ENCODE measurements around the gene CLEC9A. TPM values are rescaled to one million over a fixed set of nuclear protein-coding genes. Genes with fewer than 3 reads are reported as not detected.

CLEC9A gene
- total RNA-seq, 2 donors from 2014 or later, result 0.47 TPM; not detected in 1

- TF ChIP-seq CTCF (IDR thresholded peaks at IDR 0.05), result peak; percentile 25
Observed at GRCh38 chr12:10033783-10034545, 3.5 kb downstream of the CLEC9A start.

GRCh38 chr12:10042167-10042566, 11.7 kb downstream of the CLEC9A start:
- H3K36me3 ChIP-seq, result no peaks in the 10 kb centered on the region
- no peak overlapping the region for H3K27ac ChIP-seq
- DNase-seq, result no peak
- H3K4me3 ChIP-seq, result no peak overlapping the region
- H3K9ac ChIP-seq (ENCODE audit: low read depth in 2 of 2, low read length in 2 of 2), result no peak overlapping the region
- no peak for TF ChIP-seq CTCF (IDR thresholded peaks at IDR 0.05)
- H3K4me1 ChIP-seq, result no peaks in the 10 kb centered on the region
- H3K9me3 ChIP-seq, result no peaks in the 10 kb centered on the region
- intact Hi-C loops (cut with DNase I), result no loop called here
- no peaks in the 10 kb centered on the region for H3K27me3 ChIP-seq

More at GRCh38 chr12:10033783-10034545, 3.5 kb downstream of the CLEC9A start:
- no peaks in the 10 kb centered on the region for H3K27me3 ChIP-seq
- DNase-seq, result no peak
- H3K27ac ChIP-seq, result no peak overlapping the region
- H3K36me3 ChIP-seq, result no peaks in the 10 kb centered on the region
- no peaks in the 10 kb centered on the region for H3K4me1 ChIP-seq
- intact Hi-C loops (cut with DNase I), result loop anchor here (2.0 kb wide), 1 partner anchor 103 kb away; no protein-coding TSS in a partner anchor
- H3K4me3 ChIP-seq, result no peak overlapping the region
- H3K9me3 ChIP-seq, result no peaks in the 10 kb centered on the region
- H3K9ac ChIP-seq (ENCODE audit: low read depth in 2 of 2, low read length in 2 of 2), result no peak overlapping the region

GRCh38 chr12:10048526-10048925, 18.0 kb downstream of the CLEC9A start:
- Histone ChIP-seq H3K9me3 (no peaks in the 10 kb centered on the region), H3K4me3 (no peak overlapping the region), H3K36me3 (no peaks in the 10 kb centered on the region), H3K27ac (no peak overlapping the region), H3K27me3 (no peaks in the 10 kb centered on the region), H3K9ac (ENCODE audit: low read depth in 2 of 2, low read length in 2 of 2) (no peak overlapping the region), H3K4me1 (no peaks in the 10 kb centered on the region)
- no peak for DNase-seq
- TF ChIP-seq CTCF (IDR thresholded peaks at IDR 0.05), result no peak
- intact Hi-C loops (cut with DNase I), result no loop called here

GRCh38 chr12:10052193-10052913, 21.9 kb downstream of the CLEC9A start:
- intact Hi-C loops (cut with DNase I), result no loop called here
- H3K9me3 ChIP-seq, result no peaks in the 10 kb centered on the region
- H3K9ac ChIP-seq (ENCODE audit: low read depth in 2 of 2, low read length in 2 of 2), result no peak overlapping the region
- no peaks in the 10 kb centered on the region for H3K4me1 ChIP-seq
- no peak for TF ChIP-seq CTCF (IDR thresholded peaks at IDR 0.05)
- DNase-seq, result no peak
- H3K4me3 ChIP-seq, result no peak overlapping the region
- H3K36me3 ChIP-seq, result no peaks in the 10 kb centered on the region
- no peaks in the 10 kb centered on the region for H3K27me3 ChIP-seq
- H3K27ac ChIP-seq, result no peak overlapping the region

GRCh38 chr12:10058387-10058786, 27.9 kb downstream of the CLEC9A start:
- no peak for TF ChIP-seq CTCF (IDR thresholded peaks at IDR 0.05)
- DNase-seq, result no peak
- H3K9ac ChIP-seq (ENCODE audit: low read depth in 2 of 2, low read length in 2 of 2), result no peak overlapping the region
- H3K4me3 ChIP-seq, result no peak overlapping the region
- H3K36me3 ChIP-seq, result no peaks in the 10 kb centered on the region
- H3K4me1 ChIP-seq, result no peaks in the 10 kb centered on the region
- no peaks in the 10 kb centered on the region for H3K9me3 ChIP-seq
- H3K27me3 ChIP-seq, result no peaks in the 10 kb centered on the region
- H3K27ac ChIP-seq, result no peak overlapping the region
- intact Hi-C loops (cut with DNase I), result no loop called here

All from colonic mucosa (tissue), 4 donors.